ENCODE results near the gene OS9.

OS9 gene

GRCh38 chr12:57737467-57738460 lies 43.8 kb downstream of the OS9 start:
- ATAC-seq (ENCODE audit: insufficient read depth, low read depth) (no peak), DNase-seq (no peak)
- TF ChIP-seq, protein P1, sequence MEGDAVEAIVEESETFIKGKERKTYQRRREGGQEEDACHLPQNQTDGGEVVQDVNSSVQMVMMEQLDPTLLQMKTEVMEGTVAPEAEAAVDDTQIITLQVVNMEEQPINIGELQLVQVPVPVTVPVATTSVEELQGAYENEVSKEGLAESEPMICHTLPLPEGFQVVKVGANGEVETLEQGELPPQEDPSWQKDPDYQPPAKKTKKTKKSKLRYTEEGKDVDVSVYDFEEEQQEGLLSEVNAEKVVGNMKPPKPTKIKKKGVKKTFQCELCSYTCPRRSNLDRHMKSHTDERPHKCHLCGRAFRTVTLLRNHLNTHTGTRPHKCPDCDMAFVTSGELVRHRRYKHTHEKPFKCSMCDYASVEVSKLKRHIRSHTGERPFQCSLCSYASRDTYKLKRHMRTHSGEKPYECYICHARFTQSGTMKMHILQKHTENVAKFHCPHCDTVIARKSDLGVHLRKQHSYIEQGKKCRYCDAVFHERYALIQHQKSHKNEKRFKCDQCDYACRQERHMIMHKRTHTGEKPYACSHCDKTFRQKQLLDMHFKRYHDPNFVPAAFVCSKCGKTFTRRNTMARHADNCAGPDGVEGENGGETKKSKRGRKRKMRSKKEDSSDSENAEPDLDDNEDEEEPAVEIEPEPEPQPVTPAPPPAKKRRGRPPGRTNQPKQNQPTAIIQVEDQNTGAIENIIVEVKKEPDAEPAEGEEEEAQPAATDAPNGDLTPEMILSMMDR (IDR thresholded peaks at IDR 0.05; ENCODE audit: borderline replicate concordance, extremely low read depth, low read length, poor library complexity, severe bottlenecking), result no peak
- TF ChIP-seq EZH2 (IDR thresholded peaks at IDR 0.05; ENCODE audit: borderline replicate concordance, low read depth, low read length, severe bottlenecking), result no peak
- no peaks in the 10 kb centered on the region for H3K9me3 ChIP-seq (ENCODE audit: insufficient read depth, low read length, severe bottlenecking)
- H3K9ac ChIP-seq (ENCODE audit: low read depth, low read length), result no peak overlapping the region
- H2AFZ ChIP-seq (ENCODE audit: low read depth, low read length), result no peak overlapping the region
- H3K27ac ChIP-seq (ENCODE audit: low read length), result no peak overlapping the region
- peaks cover 21% of the 10 kb centered on the region for H4K20me1 ChIP-seq (ENCODE audit: insufficient read depth, low read length)
- H3K27me3 ChIP-seq (ENCODE audit: insufficient read depth, low read length, poor library complexity), result no peaks in the 10 kb centered on the region
- H3K4me1 ChIP-seq (ENCODE audit: insufficient read depth, low read length), result peaks cover 39% of the 10 kb centered on the region
- H3K36me3 ChIP-seq (ENCODE audit: insufficient read depth, low read length), result peaks cover 30% of the 10 kb centered on the region
- H3K4me2 ChIP-seq (ENCODE audit: insufficient read depth, low read length), result no peak overlapping the region
- peaks cover 32% of the 10 kb centered on the region for H3K79me2 ChIP-seq (ENCODE audit: insufficient read depth, low read length)
- no peak overlapping the region for H3K4me3 ChIP-seq (ENCODE audit: low read depth in 1 of 2, low read length in 2 of 2)

GRCh38 chr12:57738661-57739237 lies 44.8 kb downstream of the OS9 start, which contains the start of gene AGAP2:
Gene AGAP2 (minus strand): TSS chr12:57738742. CDS start chr12:57738246, 496 bp downstream.
- Histone ChIP-seq H3K4me3 (ENCODE audit: low read depth in 1 of 2, low read length in 2 of 2) (no peak within 1 kb of the TSS), H4K20me1 (ENCODE audit: insufficient read depth, low read length) (peaks cover 21% of the 10 kb centered on the region), H3K27ac (ENCODE audit: low read length) (no peak within 1 kb of the TSS), H3K79me2 (ENCODE audit: insufficient read depth, low read length) (peaks cover 32% of the 10 kb centered on the region), H3K4me1 (ENCODE audit: insufficient read depth, low read length) (peaks cover 40% of the 10 kb centered on the region), H2AFZ (ENCODE audit: low read depth, low read length) (no peak within 1 kb of the TSS), H3K4me2 (ENCODE audit: insufficient read depth, low read length) (peak within 1 kb of the TSS; percentile 38; the same call in 1 of the 2 replicates), H3K9ac (ENCODE audit: low read depth, low read length) (no peak within 1 kb of the TSS), H3K9me3 (ENCODE audit: insufficient read depth, low read length, severe bottlenecking) (no peaks in the 10 kb centered on the region), H3K36me3 (ENCODE audit: insufficient read depth, low read length) (peaks cover 20% of the 10 kb centered on the region), H3K27me3 (ENCODE audit: insufficient read depth, low read length, poor library complexity) (no peaks in the 10 kb centered on the region)
- no peak for ATAC-seq (ENCODE audit: insufficient read depth, low read depth)
- no peak for DNase-seq
- TF ChIP-seq, protein P1 (IDR thresholded peaks at IDR 0.05; ENCODE audit: borderline replicate concordance, extremely low read depth, low read length, poor library complexity, severe bottlenecking), result no peak
- no peak for TF ChIP-seq EZH2 (IDR thresholded peaks at IDR 0.05; ENCODE audit: borderline replicate concordance, low read depth, low read length, severe bottlenecking)

DNA sequence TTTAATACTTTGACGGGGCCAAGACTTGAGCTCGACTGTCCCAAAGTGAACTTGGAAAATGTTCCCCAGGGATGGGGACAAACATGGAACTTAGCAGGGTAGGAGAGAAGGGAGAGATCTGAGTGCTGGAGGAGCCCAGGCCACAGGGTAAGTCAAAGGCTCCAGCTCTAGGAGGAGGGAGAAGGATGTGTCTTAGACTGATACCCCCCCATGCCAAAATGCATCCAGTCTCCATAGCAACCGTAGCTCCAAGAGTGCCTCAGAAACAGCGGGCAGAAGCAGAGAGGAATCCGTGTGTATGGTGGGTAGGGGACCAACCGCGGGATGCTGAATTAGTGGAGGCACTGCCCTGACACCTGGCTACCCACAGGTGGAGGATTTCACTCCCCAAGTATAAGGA lies 45.5 kb downstream of the OS9 start:
- Histone ChIP-seq H3K4me1 (ENCODE audit: insufficient read depth, low read length) (peaks cover 46% of the 10 kb centered on the region), H3K27ac (ENCODE audit: low read length) (no peak overlapping the region), H3K79me2 (ENCODE audit: insufficient read depth, low read length) (peaks cover 32% of the 10 kb centered on the region), H3K4me3 (ENCODE audit: low read depth in 1 of 2, low read length in 2 of 2) (no peak overlapping the region), H3K9me3 (ENCODE audit: insufficient read depth, low read length, severe bottlenecking) (no peaks in the 10 kb centered on the region), H2AFZ (ENCODE audit: low read depth, low read length) (no peak overlapping the region), H3K27me3 (ENCODE audit: insufficient read depth, low read length, poor library complexity) (no peaks in the 10 kb centered on the region), H3K4me2 (ENCODE audit: insufficient read depth, low read length) (peak overlapping the region; percentile 38; the same call in 1 of the 2 replicates), H4K20me1 (ENCODE audit: insufficient read depth, low read length) (peaks cover 21% of the 10 kb centered on the region), H3K36me3 (ENCODE audit: insufficient read depth, low read length) (peaks cover 14% of the 10 kb centered on the region), H3K9ac (ENCODE audit: low read depth, low read length) (no peak overlapping the region)
- ATAC-seq (ENCODE audit: insufficient read depth, low read depth), result no peak
- TF ChIP-seq EZH2 (IDR thresholded peaks at IDR 0.05; ENCODE audit: borderline replicate concordance, low read depth, low read length, severe bottlenecking), result no peak
- TF ChIP-seq, protein P1 (IDR thresholded peaks at IDR 0.05; ENCODE audit: borderline replicate concordance, extremely low read depth, low read length, poor library complexity, severe bottlenecking), result no peak
- no peak for DNase-seq

Measured in DND-41 (cell line).